Neuronal stem cell (in vitro differentiated cells): ENCODE measurements around the gene ADAM12.
A peak's percentile ranks its signal among the peaks of the same experiment; 100 is the strongest.

Experiments
- DNase-seq: peaks from one replicate; pipeline ENCODE4 v3.0.0-alpha.2; 2013; ENCODE audit warnings: low spot score
- H2AFZ ChIP-seq: one replicate; pipeline ENCODE4 v1.6.1; 2013; ENCODE audit warnings: mild to moderate bottlenecking, low read length, inconsistent platforms
- H2AK5ac ChIP-seq: 2 replicates; pipeline ENCODE4 v1.6.1; 2013; ENCODE audit warnings: low read depth, mild to moderate bottlenecking, inconsistent platforms, low read length, moderate library complexity, mixed read lengths
- H2BK120ac ChIP-seq: 2 replicates; pipeline ENCODE4 v1.6.1; 2013; ENCODE audit warnings: low read depth, mild to moderate bottlenecking, inconsistent platforms, low read length, moderate library complexity, mixed read lengths
- H2BK12ac ChIP-seq: one replicate; pipeline ENCODE4 v1.6.1; 2013; ENCODE audit warnings: low read length, inconsistent platforms
- H2BK15ac ChIP-seq: 2 replicates; pipeline ENCODE4 v1.6.1; 2013; ENCODE audit warnings: mild to moderate bottlenecking, low read length, inconsistent platforms, mixed read lengths
- H2BK5ac ChIP-seq: one replicate; pipeline ENCODE4 v1.6.1; 2013; ENCODE audit warnings: inconsistent platforms, mild to moderate bottlenecking, low read length, moderate library complexity
- H3K14ac ChIP-seq: one replicate; pipeline ENCODE4 v1.6.1; 2013; ENCODE audit warnings: low read length, inconsistent platforms
- H3K18ac ChIP-seq: 2 replicates; pipeline ENCODE4 v1.6.1; 2013; ENCODE audit warnings: low read length, inconsistent platforms
- H3K23ac ChIP-seq: 2 replicates; pipeline ENCODE4 v1.6.1; 2013; ENCODE audit warnings: low read depth, mild to moderate bottlenecking, mixed read lengths, low read length, inconsistent platforms; ENCODE audit not compliant: poor library complexity
- H3K27ac ChIP-seq: replicated peaks from 3 replicates; pipeline ENCODE4 v1.5.1; 2013; ENCODE audit warnings: low read length, inconsistent platforms
- H3K27me3 ChIP-seq, 3 experiments: 2 replicates each; pipeline ENCODE4 v1.6.1; 2013; ENCODE audit warnings: low read length in 3 of 3, mild to moderate bottlenecking in 2 of 3, inconsistent platforms in 1 of 3, low read depth in 1 of 3, mixed read lengths in 1 of 3, moderate library complexity in 1 of 3; ENCODE audit not compliant: control insufficient read depth in 3 of 3, insufficient read depth in 3 of 3
- H3K36me3 ChIP-seq, 2 donors: replicated peaks in 1 of 2; 2 replicates each; pipeline ENCODE4 v1.6.1; 2013; ENCODE audit warnings: low read length in 2 of 2; ENCODE audit not compliant: control insufficient read depth in 2 of 2, insufficient read depth in 2 of 2
- H3K4ac ChIP-seq: 2 replicates; pipeline ENCODE4 v1.6.1; 2013; ENCODE audit warnings: inconsistent platforms, mild to moderate bottlenecking, low read length, moderate library complexity
- H3K4me1 ChIP-seq, 2 donors: 1 replicate in 1 of 2; 2 replicates in 1 of 2; pipeline ENCODE4 v1.6.1; 2013; ENCODE audit warnings: low read length in 2 of 2, low read depth in 1 of 2; ENCODE audit not compliant: control insufficient read depth in 2 of 2, insufficient read depth in 1 of 2
- H3K4me2 ChIP-seq: one replicate; pipeline ENCODE4 v1.6.1; 2013; ENCODE audit warnings: mild to moderate bottlenecking, low read length, inconsistent platforms; ENCODE audit not compliant: insufficient read depth, poor library complexity, severe bottlenecking
- H3K4me3 ChIP-seq, 2 donors: 2 replicates each; pipeline ENCODE4 v1.5.1; 2013; ENCODE audit warnings: low read length in 2 of 2, mild to moderate bottlenecking in 2 of 2, inconsistent platforms in 1 of 2, moderate library complexity in 1 of 2
- H3K79me1 ChIP-seq: one replicate; pipeline ENCODE4 v1.6.1; 2013; ENCODE audit warnings: low read depth, mild to moderate bottlenecking, inconsistent platforms, low read length, moderate library complexity
- H3K9ac ChIP-seq: one replicate; pipeline ENCODE4 v1.6.1; 2013; ENCODE audit warnings: mild to moderate bottlenecking, low read depth, low read length, inconsistent platforms; ENCODE audit not compliant: poor library complexity
- H3K9me3 ChIP-seq, 2 donors: replicated peaks in 1 of 2; 2 replicates each; pipeline versions ENCODE3 to v1.6.1; 2013; ENCODE audit warnings: low read length in 2 of 2, mild to moderate bottlenecking in 2 of 2, inconsistent platforms in 1 of 2, low read depth in 1 of 2, mixed read lengths in 1 of 2, moderate library complexity in 1 of 2; ENCODE audit not compliant: control insufficient read depth in 2 of 2, insufficient read depth in 1 of 2
- H4K8ac ChIP-seq: one replicate; pipeline ENCODE4 v1.6.1; 2013; ENCODE audit warnings: low read depth, mild to moderate bottlenecking, inconsistent platforms, low read length, moderate library complexity
- H4K91ac ChIP-seq: one replicate; pipeline ENCODE4 v1.6.1; 2013; ENCODE audit warnings: low read length, low read depth, mild to moderate bottlenecking, inconsistent platforms; ENCODE audit not compliant: poor library complexity
- WGBS, 2 donors: extraction: QIAGEN DNeasy Blood & Tissue Kit; methylation state at CpG; one replicate each; pipeline ENCODE4 v1.1.7; 2013; ENCODE audit warnings: missing lambda C conversion rate in 2 of 2, mixed read lengths in 1 of 2; ENCODE audit not compliant: insufficient read length in 2 of 2, insufficient replicate concordance in 1 of 2; ENCODE audit errors: extremely low coverage in 2 of 2; 5-methylcytosine and 5-hydroxymethylcytosine counted together

The ADAM12 gene

GRCh38 chr10:126286256-126286780 is 102.0 kb downstream of the ADAM12 start:
- no peak overlapping the region for H3K4me2 ChIP-seq
- no peak overlapping the region for H3K4me3 ChIP-seq
- H3K23ac ChIP-seq: no peak overlapping the region
- H2BK15ac ChIP-seq: no peak overlapping the region
- no peak for DNase-seq
- H3K79me1 ChIP-seq: no peaks in the 10 kb centered on the region
- H2AK5ac ChIP-seq: no peak overlapping the region
- no CpG with 5 or more reads among the region's 6 CpGs for WGBS, 2 donors
- H4K91ac ChIP-seq: no peak overlapping the region
- no peak overlapping the region for H3K27ac ChIP-seq
- no peak overlapping the region for H4K8ac ChIP-seq
- H2BK5ac ChIP-seq: no peak overlapping the region
- no peak overlapping the region for H2AFZ ChIP-seq
- H3K4ac ChIP-seq: no peak overlapping the region
- no peaks in the 10 kb centered on the region for H3K9me3 ChIP-seq
- no peak overlapping the region for H2BK12ac ChIP-seq
- H3K27me3 ChIP-seq: no peaks in the 10 kb centered on the region
- H3K14ac ChIP-seq: no peak overlapping the region
- no peak overlapping the region for H2BK120ac ChIP-seq
- no peak overlapping the region for H3K9ac ChIP-seq
- H3K4me1 ChIP-seq: no peaks in the 10 kb centered on the region
- no peaks in the 10 kb centered on the region for H3K36me3 ChIP-seq
- H3K18ac ChIP-seq: no peak overlapping the region

GRCh38 chr10:126283307-126283706 is 105.0 kb downstream of the ADAM12 start:
- no peak overlapping the region for H4K8ac ChIP-seq
- H2BK15ac ChIP-seq: no peak overlapping the region
- H3K4me1 ChIP-seq: no peaks in the 10 kb centered on the region
- WGBS, 2 donors: no CpG with 5 or more reads among the region's 3 CpGs
- H3K79me1 ChIP-seq: no peaks in the 10 kb centered on the region
- H3K14ac ChIP-seq: no peak overlapping the region
- H3K18ac ChIP-seq: peak overlapping the region; percentile 15
- no peak overlapping the region for H2AK5ac ChIP-seq
- H3K27ac ChIP-seq: no peak overlapping the region
- no peak overlapping the region for H3K4me2 ChIP-seq
- H3K9ac ChIP-seq: no peak overlapping the region
- no peaks in the 10 kb centered on the region for H3K9me3 ChIP-seq
- no peak overlapping the region for H2BK12ac ChIP-seq
- H3K4me3 ChIP-seq: no peak overlapping the region
- no peaks in the 10 kb centered on the region for H3K27me3 ChIP-seq
- H3K23ac ChIP-seq: no peak overlapping the region
- no peak overlapping the region for H4K91ac ChIP-seq
- no peak overlapping the region for H2BK5ac ChIP-seq
- DNase-seq: no peak
- no peak overlapping the region for H2BK120ac ChIP-seq
- no peaks in the 10 kb centered on the region for H3K36me3 ChIP-seq
- no peak overlapping the region for H3K4ac ChIP-seq
- H2AFZ ChIP-seq: no peak overlapping the region

GRCh38 chr10:126278851-126279250 is 109.4 kb downstream of the ADAM12 start:
- Histone ChIP-seq H3K27me3 (no peaks in the 10 kb centered on the region), H2BK12ac (no peak overlapping the region), H2AK5ac (no peak overlapping the region), H3K18ac (no peak overlapping the region), H2BK120ac (no peak overlapping the region), H4K8ac (no peak overlapping the region), H3K9ac (no peak overlapping the region), H3K23ac (no peak overlapping the region), H3K4me3 (no peak overlapping the region), H3K14ac (no peak overlapping the region), H3K4ac (no peak overlapping the region), H3K36me3 (no peaks in the 10 kb centered on the region), H3K79me1 (no peaks in the 10 kb centered on the region), H3K9me3 (no peaks in the 10 kb centered on the region), H3K4me2 (no peak overlapping the region), H2BK15ac (no peak overlapping the region), H3K4me1 (peaks cover 0 to 2% of the 10 kb centered on the region in 2 donors), H2AFZ (no peak overlapping the region), H4K91ac (no peak overlapping the region), H3K27ac (no peak overlapping the region), H2BK5ac (no peak overlapping the region)
- no peak for DNase-seq
- no CpG with 5 or more reads among the region's 6 CpGs for WGBS, 2 donors

GRCh38 chr10:126277181-126277580 is 111.1 kb downstream of the ADAM12 start:
- H3K4me1 ChIP-seq: peaks cover 0 to 2% of the 10 kb centered on the region in 2 donors
- no peak overlapping the region for H3K4ac ChIP-seq
- DNase-seq: peak; percentile 18
- H2BK120ac ChIP-seq: no peak overlapping the region
- peak overlapping the region; percentile 5 for H2AFZ ChIP-seq
- no peak overlapping the region for H3K18ac ChIP-seq
- no peak overlapping the region for H3K4me2 ChIP-seq
- no peak overlapping the region for H3K14ac ChIP-seq
- H3K4me3 ChIP-seq: no peak overlapping the region
- no peak overlapping the region for H3K27ac ChIP-seq
- no peak overlapping the region for H2AK5ac ChIP-seq
- no peaks in the 10 kb centered on the region for H3K9me3 ChIP-seq
- no peak overlapping the region for H3K23ac ChIP-seq
- H2BK12ac ChIP-seq: no peak overlapping the region
- H3K9ac ChIP-seq: no peak overlapping the region
- H3K27me3 ChIP-seq: no peaks in the 10 kb centered on the region
- H4K91ac ChIP-seq: no peak overlapping the region
- H4K8ac ChIP-seq: no peak overlapping the region
- H3K36me3 ChIP-seq: no peaks in the 10 kb centered on the region
- H2BK5ac ChIP-seq: no peak overlapping the region
- no peaks in the 10 kb centered on the region for H3K79me1 ChIP-seq
- H2BK15ac ChIP-seq: no peak overlapping the region
- WGBS, 2 donors: no CpG with 5 or more reads among the region's 5 CpGs
